ENCODE results near the gene SAMD14.
A peak's percentile ranks its signal among the peaks of the same experiment; 100 is the strongest.

Gene SAMD14

DNA sequence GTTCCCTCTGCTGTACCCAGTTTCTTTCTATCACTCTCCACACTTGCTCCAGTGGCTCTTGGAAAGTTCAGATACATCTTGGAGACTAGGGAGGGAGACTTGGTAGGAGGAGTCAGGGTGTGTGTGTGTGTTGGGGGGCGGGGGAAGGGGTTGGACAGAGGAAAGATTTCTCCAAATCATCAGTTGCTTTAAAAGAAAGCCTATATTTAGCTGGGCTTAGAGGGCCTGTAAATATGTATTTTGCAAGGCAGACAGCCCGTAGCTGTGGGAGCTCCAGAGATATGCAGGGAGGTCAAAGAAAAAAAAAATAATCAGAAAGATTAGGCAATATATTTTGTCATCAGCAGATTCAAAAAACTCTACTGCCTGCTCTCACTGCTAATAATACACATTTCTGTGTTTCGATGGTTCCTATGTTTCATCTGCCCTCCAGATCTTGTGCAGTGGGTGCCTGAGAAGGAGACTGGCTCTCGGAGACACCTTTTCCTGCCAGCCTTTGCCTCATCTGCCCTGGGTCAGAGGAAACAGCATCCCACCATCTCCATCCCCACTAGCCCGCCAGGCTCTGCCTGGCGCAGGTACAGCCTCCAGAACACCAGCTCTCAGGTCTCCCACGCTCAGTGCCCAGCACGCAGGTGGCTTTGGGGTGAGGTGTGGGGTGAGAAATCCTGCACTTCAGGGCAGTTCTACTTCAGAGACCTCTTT lies 25.3 kb upstream of the SAMD14 start:
- TF ChIP-seq, protein P1, sequence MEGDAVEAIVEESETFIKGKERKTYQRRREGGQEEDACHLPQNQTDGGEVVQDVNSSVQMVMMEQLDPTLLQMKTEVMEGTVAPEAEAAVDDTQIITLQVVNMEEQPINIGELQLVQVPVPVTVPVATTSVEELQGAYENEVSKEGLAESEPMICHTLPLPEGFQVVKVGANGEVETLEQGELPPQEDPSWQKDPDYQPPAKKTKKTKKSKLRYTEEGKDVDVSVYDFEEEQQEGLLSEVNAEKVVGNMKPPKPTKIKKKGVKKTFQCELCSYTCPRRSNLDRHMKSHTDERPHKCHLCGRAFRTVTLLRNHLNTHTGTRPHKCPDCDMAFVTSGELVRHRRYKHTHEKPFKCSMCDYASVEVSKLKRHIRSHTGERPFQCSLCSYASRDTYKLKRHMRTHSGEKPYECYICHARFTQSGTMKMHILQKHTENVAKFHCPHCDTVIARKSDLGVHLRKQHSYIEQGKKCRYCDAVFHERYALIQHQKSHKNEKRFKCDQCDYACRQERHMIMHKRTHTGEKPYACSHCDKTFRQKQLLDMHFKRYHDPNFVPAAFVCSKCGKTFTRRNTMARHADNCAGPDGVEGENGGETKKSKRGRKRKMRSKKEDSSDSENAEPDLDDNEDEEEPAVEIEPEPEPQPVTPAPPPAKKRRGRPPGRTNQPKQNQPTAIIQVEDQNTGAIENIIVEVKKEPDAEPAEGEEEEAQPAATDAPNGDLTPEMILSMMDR (conservative IDR thresholded peaks at IDR 0.05) = no peak
- TF ChIP-seq ZFX (IDR thresholded peaks at IDR 0.05) = no peak
- H3K27ac ChIP-seq = no peak overlapping the region

DNA sequence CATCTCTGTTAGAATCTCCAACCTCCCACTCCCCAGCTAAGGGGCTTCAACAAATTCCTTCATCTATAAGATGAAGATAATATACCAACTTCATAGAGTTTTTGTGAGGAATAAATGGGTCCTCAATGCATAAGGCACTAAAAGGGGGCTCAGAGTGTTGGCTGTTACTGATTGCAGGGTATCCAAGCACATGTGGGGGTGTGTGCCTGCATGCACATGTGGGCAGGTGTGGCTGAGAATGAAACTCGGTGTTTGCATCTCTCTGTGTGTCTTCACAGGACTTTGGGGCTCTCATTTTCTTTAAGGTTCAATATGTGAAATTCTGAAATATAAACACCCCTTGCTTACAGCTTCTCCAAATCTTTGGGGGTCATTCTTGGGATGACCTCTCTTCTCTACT lies 24.6 kb upstream of the SAMD14 start:
- H3K27ac ChIP-seq = no peak overlapping the region
- TF ChIP-seq, protein P1 (conservative IDR thresholded peaks at IDR 0.05) = no peak
- no peak for TF ChIP-seq ZFX (IDR thresholded peaks at IDR 0.05)

DNA sequence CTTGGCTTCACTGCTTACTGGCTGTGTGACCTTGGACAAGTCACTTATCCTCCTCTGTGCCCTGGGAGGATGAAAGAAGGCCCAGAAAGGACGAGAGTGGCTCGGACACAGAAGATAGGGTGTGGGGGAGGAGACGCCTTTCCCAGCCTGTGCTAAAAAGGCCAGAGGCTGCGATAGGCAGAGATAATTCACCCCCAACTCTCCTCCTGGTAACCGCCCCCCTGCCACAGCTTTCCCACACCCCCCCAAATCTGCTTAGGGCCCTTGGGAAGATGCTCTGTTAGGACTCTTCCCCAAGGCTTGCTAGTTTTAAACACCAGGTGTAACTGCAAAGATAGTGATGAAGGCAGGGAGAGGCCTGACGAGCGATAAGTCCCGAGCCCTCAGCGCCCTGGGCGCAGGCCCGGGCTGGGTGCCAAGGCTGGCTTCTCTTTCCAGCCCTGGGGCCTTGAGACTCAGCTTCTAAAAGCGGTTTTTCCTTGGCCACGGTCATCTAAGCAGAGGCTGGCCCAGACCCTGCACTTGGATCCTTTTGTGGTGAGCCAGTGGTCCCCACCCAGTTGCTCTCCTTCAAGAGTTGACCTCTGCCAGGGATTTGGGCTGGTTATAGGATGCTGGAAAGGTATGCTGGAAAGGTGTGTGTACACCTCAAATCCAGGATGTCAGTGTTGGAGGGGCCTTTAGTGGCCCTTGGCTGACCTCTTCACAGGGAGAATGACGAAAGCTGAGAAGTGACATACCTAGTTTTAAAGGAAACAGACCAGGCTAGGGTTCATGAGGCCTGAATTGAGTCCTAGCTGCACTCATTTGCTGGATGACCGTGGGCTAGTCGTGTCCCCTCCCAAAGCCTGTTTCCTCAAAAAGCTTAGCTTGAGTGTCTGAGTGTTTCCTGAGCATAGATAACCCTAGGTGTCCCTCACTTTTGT lies 24.0 kb upstream of the SAMD14 start:
- H3K27ac ChIP-seq = no peak overlapping the region
- no peak for TF ChIP-seq ZFX (IDR thresholded peaks at IDR 0.05)
- TF ChIP-seq, protein P1 (conservative IDR thresholded peaks at IDR 0.05) = no peak

DNA sequence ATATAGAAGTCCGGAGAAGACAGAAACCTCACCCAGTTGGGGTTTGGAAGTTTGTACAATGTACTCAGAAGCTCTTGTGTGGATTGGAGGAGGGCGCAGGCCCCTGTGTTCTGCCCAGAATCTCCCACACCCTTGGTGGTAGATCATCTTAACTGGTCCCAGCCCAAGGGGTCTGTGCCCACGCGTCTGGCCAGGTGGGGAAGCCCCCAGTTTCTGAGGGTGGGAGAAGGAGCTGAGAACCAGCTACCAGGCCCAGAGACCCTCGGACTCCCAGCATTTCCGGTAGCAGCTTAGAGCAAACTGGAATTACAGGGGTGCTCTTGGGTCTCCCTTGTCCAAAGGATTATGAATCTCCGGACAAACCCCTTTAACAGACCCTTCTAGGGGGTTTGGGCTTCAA lies 22.8 kb upstream of the SAMD14 start:
- no peak for TF ChIP-seq ZFX (IDR thresholded peaks at IDR 0.05)

DNA sequence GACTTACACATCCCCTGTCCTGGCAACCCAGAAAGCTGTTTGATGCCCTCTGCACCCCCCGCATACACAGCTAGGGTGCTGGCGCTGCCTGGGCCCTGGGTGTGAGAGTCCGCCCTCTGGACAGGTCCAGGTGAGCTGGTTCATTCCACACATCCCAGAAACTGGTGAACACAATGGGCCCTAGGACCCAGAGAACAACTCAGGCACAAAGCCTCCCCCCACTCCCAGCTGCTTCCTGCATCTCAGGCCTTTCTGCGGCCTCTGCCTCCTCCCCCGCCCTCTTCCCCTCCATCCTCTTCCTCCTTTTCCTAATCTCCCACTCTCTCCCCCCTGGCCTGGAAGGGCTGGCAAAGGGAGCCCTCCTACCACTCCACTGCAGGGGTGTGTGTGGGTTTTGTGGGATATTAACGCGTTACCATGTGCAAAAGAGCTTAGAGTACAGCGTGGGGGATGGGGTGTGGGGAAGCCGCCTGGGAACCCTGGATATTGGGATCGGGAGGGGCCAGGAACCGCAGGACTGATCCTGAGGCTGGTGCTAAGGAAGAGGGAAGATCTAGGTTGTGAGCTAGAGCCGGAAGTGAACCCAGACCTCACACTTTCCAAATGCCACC lies 22.1 kb upstream of the SAMD14 start:
- TF ChIP-seq, protein P1 (conservative IDR thresholded peaks at IDR 0.05) = no peak
- TF ChIP-seq ZFX (IDR thresholded peaks at IDR 0.05) = no peak
- H3K27ac ChIP-seq = peak overlapping the region; percentile 81

More for the DNA sequence above, 22.8 kb upstream of the SAMD14 start:
- peak overlapping the region; percentile 81 for H3K27ac ChIP-seq

DNA sequence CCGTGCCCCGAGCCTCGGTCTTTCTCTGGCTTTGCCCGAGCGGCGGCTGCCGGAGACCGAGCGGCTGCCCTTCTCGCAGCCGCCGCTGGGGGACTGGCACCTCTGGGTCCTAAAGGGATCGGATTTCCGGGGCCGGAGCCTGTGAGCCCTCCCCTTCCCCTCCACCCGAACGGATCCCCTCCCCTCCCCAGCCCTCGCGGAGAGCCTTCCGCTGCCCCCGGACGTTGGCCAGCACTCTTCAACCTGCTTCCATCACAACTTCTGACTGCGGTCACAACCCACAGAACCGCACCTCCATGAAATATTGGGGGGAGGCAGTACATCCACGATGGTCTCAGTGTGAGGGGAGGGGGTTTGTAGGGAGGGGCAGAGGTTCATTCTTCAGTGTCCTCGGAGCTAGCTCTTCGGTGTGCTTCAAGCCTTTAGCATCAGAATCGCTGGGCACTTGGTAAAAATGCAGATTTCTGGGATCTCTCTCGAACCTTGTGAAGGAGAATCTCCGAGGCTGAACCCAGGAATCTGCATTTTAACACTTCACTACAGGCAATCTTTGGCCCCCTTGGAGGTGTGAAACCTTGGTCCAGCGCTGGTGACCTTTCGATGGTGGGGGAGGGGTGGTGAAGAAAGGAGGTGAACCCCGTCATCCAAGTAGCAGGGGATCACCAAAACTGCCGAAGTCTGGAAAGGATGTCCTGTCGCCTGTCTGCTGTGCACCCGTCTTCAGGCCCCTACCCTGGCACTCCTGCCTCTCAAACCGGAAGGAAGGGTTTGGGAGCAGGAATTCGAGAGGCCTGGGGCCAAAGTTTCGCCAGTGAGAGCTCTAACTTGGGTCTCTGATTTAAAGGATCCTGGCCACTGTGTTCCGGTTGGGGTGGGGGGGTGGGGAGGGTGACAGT lies 21.3 kb upstream of the SAMD14 start:
- peak overlapping the region; percentile 81 for H3K27ac ChIP-seq

More for the DNA sequence above, 21.3 kb upstream of the SAMD14 start:
- TF ChIP-seq ZFX (IDR thresholded peaks at IDR 0.05) = no peak
- TF ChIP-seq, protein P1 (conservative IDR thresholded peaks at IDR 0.05) = peak; percentile 68

Measured in C4-2B (cell line).